CD4-positive, alpha-beta T cell (primary cell): Measurements from ENCODE around the gene SZT2. TPM values are rescaled to one million over a fixed set of nuclear protein-coding genes. Genes with fewer than 3 reads are reported as not detected.

ENCODE experiments used
- ATAC-seq: fragments of 200-7000 bp; cut with Tn5 transposase; one replicate; pipeline ENCODE4 v1.10.0; 2022; ENCODE audit warnings: mild to moderate bottlenecking; ENCODE audit not compliant: poor library complexity
- CTCF ChIA-PET: fragments of 350-600 bp; sonication (Branson Sonifier 250); formaldehyde crosslinking; loops from one replicate; lab custom pipeline; 2021; ENCODE audit warnings: antibody characterized with exemption, inconsistent platforms; lab: Charles Lee
- POLR2A ChIA-PET: fragments of 350-600 bp; sonication (Branson Sonifier 250); formaldehyde crosslinking; loops from one replicate; lab custom pipeline; 2021; ENCODE audit warnings: antibody characterized with exemption, inconsistent platforms; lab: Charles Lee
- DNase-seq, 14 experiments: peaks; one replicate each; pipeline ENCODE4 v3.0.0-alpha.2; 2013 to 2020; ENCODE audit warnings: mixed read lengths in 2 of 14
- H3K27ac ChIP-seq, 2 donors: one replicate each; pipeline versions ENCODE4 v1.5.1 to v1.7.0; 2013; ENCODE audit warnings: low read length in 2 of 2, low read depth in 1 of 2, mild to moderate bottlenecking in 1 of 2
- H3K27me3 ChIP-seq, 2 experiments: 1 replicate in 1 of 2; 2 replicates in 1 of 2; pipeline versions ENCODE4 v1.6.1 to v1.7.0; 2013; ENCODE audit warnings: low read length in 2 of 2, control low read depth in 1 of 2, mild to moderate bottlenecking in 1 of 2, moderate library complexity in 1 of 2; ENCODE audit not compliant: insufficient read depth in 2 of 2, control insufficient read depth in 1 of 2
- H3K36me3 ChIP-seq: one replicate; pipeline ENCODE4 v1.6.1; 2013; ENCODE audit warnings: low read length, control low read depth; ENCODE audit not compliant: insufficient read depth
- H3K4me1 ChIP-seq: one replicate; pipeline ENCODE4 v1.6.1; 2013; ENCODE audit warnings: low read length, control low read depth; ENCODE audit not compliant: insufficient read depth
- H3K4me3 ChIP-seq: one replicate; pipeline ENCODE4 v1.5.1; 2013; ENCODE audit warnings: mild to moderate bottlenecking, low read length, moderate library complexity
- H3K9me3 ChIP-seq, 2 experiments: 1 replicate in 1 of 2; 2 replicates in 1 of 2; pipeline versions ENCODE4 v1.6.1 to v1.7.0; 2013; ENCODE audit warnings: low read length in 2 of 2, mild to moderate bottlenecking in 2 of 2, control low read depth in 1 of 2, moderate library complexity in 1 of 2; ENCODE audit not compliant: control insufficient read depth in 1 of 2, insufficient read depth in 1 of 2
- H3K27ac Mint-ChIP-seq: one replicate; pipeline ENCODE4 v1.8.0; 2020; ENCODE audit warnings: mixed read lengths
- H3K27me3 Mint-ChIP-seq: one replicate; pipeline ENCODE4 v1.8.0; 2021; ENCODE audit warnings: mixed read lengths
- H3K36me3 Mint-ChIP-seq: one replicate; pipeline ENCODE4 v1.8.0; 2021; ENCODE audit warnings: low read depth, mixed read lengths
- H3K4me1 Mint-ChIP-seq: one replicate; pipeline ENCODE4 v1.8.0; 2021; ENCODE audit warnings: low read depth, mixed read lengths
- H3K4me3 Mint-ChIP-seq: one replicate; pipeline ENCODE4 v1.8.0; 2020; ENCODE audit warnings: mild to moderate bottlenecking, mixed read lengths
- H3K9me3 Mint-ChIP-seq: one replicate; pipeline ENCODE4 v1.8.0; 2020; ENCODE audit warnings: mixed read lengths
- intact Hi-C, 2 experiments: fragments of 100-400 bp; cut with DNase I in 1 of 2; cut with micrococcal nuclease in 1 of 2; formaldehyde crosslinking; loops; one replicate each; pipeline versions ENCODE4 v1.15.1 to v1.9.0; 2023 to 2025; cut with DNase I, micrococcal nuclease
- polyA plus RNA-seq, 2 donors: library from polyadenylated mRNA; unstranded; fragments of 120-200 nt; gene quantifications; one replicate each; pipeline ENCODE4 v1.2.1, GENCODE V29; 2013
- total RNA-seq, 174 experiments: library from RNA in 2 of 174; stranded (reverse) in 2 of 174; gene quantifications; one replicate each; pipeline ENCODE4 v1.2.3 and lab custom pipeline; 2021 to 2026
- TF ChIP-seq, protein P1 (sequence below): fragments of 200-600 bp; IDR thresholded peaks from one replicate; pipeline ENCODE4 v1.8.0; 2022; ENCODE audit warnings: antibody characterized with exemption, mild to moderate bottlenecking

Gene SZT2
- total RNA-seq (10 to 100 TPM; 69.7 to 72.5 TPM), total RNA-seq (lab: John Stamatoyannopoulos, UW) (67.4 to 334 (median 182) reads per million in 172 experiments)
- polyA plus RNA-seq (2013, experiment 1 of 2): 22.6 TPM
- polyA plus RNA-seq (2013, experiment 2 of 2): 30.7 TPM

- peak; percentile 86 to 95 (median 92) for DNase-seq
- Mint-ChIP-seq H3K36me3 (peaks cover 67% of the 10 kb centered on the region), H3K4me1 (peaks cover 44% of the 10 kb centered on the region), H3K27ac (peak within 1 kb of the TSS; percentile 86), H3K27me3 (no peaks in the 10 kb centered on the region), H3K9me3 (no peaks in the 10 kb centered on the region), H3K4me3 (peak within 1 kb of the TSS; percentile 100)
- H3K4me1 ChIP-seq: peaks cover 27% of the 10 kb centered on the region
- intact Hi-C loops: loop anchor here in 1 of 2 experiments (1.0 to 5.0 kb wide), 4 partner anchors 21 to 217 kb away; partner anchors contain the start of genes CDC20, CFAP57, EBNA1BP2 and ELOVL1
- no peaks in the 10 kb centered on the region for H3K9me3 ChIP-seq
- TF ChIP-seq, protein P1, sequence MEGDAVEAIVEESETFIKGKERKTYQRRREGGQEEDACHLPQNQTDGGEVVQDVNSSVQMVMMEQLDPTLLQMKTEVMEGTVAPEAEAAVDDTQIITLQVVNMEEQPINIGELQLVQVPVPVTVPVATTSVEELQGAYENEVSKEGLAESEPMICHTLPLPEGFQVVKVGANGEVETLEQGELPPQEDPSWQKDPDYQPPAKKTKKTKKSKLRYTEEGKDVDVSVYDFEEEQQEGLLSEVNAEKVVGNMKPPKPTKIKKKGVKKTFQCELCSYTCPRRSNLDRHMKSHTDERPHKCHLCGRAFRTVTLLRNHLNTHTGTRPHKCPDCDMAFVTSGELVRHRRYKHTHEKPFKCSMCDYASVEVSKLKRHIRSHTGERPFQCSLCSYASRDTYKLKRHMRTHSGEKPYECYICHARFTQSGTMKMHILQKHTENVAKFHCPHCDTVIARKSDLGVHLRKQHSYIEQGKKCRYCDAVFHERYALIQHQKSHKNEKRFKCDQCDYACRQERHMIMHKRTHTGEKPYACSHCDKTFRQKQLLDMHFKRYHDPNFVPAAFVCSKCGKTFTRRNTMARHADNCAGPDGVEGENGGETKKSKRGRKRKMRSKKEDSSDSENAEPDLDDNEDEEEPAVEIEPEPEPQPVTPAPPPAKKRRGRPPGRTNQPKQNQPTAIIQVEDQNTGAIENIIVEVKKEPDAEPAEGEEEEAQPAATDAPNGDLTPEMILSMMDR: no peak
- peak within 1 kb of the TSS; percentile 86 for H3K4me3 ChIP-seq
- POLR2A ChIA-PET: interaction anchor here (0.6 to 4.5 kb wide), 12 partner anchors 7 to 261 kb away, joined by 3 to 24 read pairs (median 4); partner anchors contain the start of genes CDC20, ELOVL1, HYI and KDM4A
- no peaks in the 10 kb centered on the region for H3K27me3 ChIP-seq
- peaks cover 31% of the 10 kb centered on the region for H3K36me3 ChIP-seq
- H3K27ac ChIP-seq: peak within 1 kb of the TSS; percentile 55
- ATAC-seq: peak; percentile 89
- CTCF ChIA-PET: interaction anchor here (1.4 to 1.6 kb wide), 2 partner anchors 22 to 31 kb away, joined by 4 to 7 read pairs; partner anchors contain the start of genes CDC20 and ELOVL1
These were observed at the start of gene SZT2, which contains the start of gene MED8 for GRCh38 chr1:43389326-43390313. Gene SZT2, plus strand, starts transcription at chr1:43389899. Its CDS starts 70 bp downstream, at chr1:43389969. Gene MED8, minus strand, starts transcription at chr1:43389800. Its CDS starts 36 bp downstream, at chr1:43389764.

DNA sequence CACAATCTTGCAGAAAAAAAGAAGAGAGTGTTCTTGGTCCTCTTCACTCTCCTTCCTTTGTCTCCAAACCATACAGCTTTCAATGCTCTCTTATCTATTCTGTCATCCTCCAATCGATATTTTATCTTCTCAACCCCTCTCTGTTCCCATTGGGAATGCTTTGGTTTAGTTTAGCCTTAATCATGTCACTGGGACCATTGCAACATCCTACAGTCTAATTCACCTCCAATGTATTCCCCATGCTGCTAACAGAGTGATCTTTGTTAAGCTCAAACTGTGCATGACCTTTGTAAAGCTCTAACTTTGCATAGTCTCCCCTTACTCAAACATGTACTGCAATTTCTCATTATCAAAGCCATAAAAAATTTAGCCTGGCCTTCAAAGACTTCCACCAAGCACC lies 49.1 kb upstream of the SZT2 start:
- POLR2A ChIA-PET: no interaction called here
- H3K4me1 ChIP-seq: no peaks in the 10 kb centered on the region
- no peak overlapping the region for H3K27ac Mint-ChIP-seq

More for the DNA sequence above, 49.1 kb upstream of the SZT2 start:
- Histone ChIP-seq H3K36me3 (no peaks in the 10 kb centered on the region), H3K4me3 (no peak overlapping the region), H3K27me3 (no peaks in the 10 kb centered on the region), H3K27ac (no peak overlapping the region), H3K9me3 (no peaks in the 10 kb centered on the region)
- ATAC-seq (no peak), DNase-seq (no peak)
- CTCF ChIA-PET: interaction anchor here (0.6 kb wide), 1 partner anchor 141 kb away, joined by 3 read pairs; no protein-coding TSS in a partner anchor
- Mint-ChIP-seq H3K36me3 (no peaks in the 10 kb centered on the region), H3K27me3 (no peaks in the 10 kb centered on the region), H3K4me1 (no peaks in the 10 kb centered on the region), H3K9me3 (no peaks in the 10 kb centered on the region), H3K4me3 (no peak overlapping the region)
- intact Hi-C loops: no loop called here
- TF ChIP-seq, protein P1: no peak
